HCT116 (cell line): ENCODE data around the gene DDX47. TPM values are rescaled to one million over a fixed set of nuclear protein-coding genes. Genes with fewer than 3 reads are reported as not detected.
"Not testable (repeated sequence)": the region's sequence is repeated elsewhere in the genome, so short reads cannot be mapped to it uniquely, and the experiment has no call there.

Experiments used
- ATAC-seq: fragments of 200-7000 bp; cut with Tn5 transposase; 2 replicates; pipeline ENCODE4 v1.9.1; 2020; ENCODE audit warnings: mild to moderate bottlenecking, moderate library complexity
- BruUV-seq: library from RNA; stranded (reverse); fragments of 400-500 nt; replicated peaks from 2 replicates; lab custom pipeline; 2021; lab: Mats Ljungman, UMichigan
- CTCF ChIA-PET: fragments of 300-600 bp; sonication (Branson Sonifier 250); formaldehyde crosslinking; loops from one replicate; lab custom pipeline; 2021; ENCODE audit warnings: antibody characterized with exemption; lab: Charles Lee
- POLR2A ChIA-PET: fragments of 300-600, 350-600 bp; sonication (Branson Sonifier 250); formaldehyde crosslinking; loops from one replicate; lab custom pipeline; 2021; ENCODE audit warnings: antibody characterized with exemption; lab: Charles Lee
- RAD21 ChIA-PET, 2 experiments: fragments of 300-600 bp; sonication (Branson Sonifier 250); formaldehyde crosslinking; loops; one replicate each; lab custom pipeline; 2023; ENCODE audit warnings: low total read pairs in 2 of 2; ENCODE audit not compliant: uncharacterized antibody in 2 of 2, unreplicated experiment in 2 of 2, low non-redundant PET in 1 of 2; lab: Charles Lee
- DNase-seq: peaks from one replicate; pipeline ENCODE4 v3.0.0-alpha.2; 2010; ENCODE audit warnings: low read depth, low spot score
- H2AFZ ChIP-seq: fragments of 200-600 bp; shearing (Covaris generic), sonication (generic); 2 replicates; pipeline ENCODE4 v1.6.1; 2017; ENCODE audit warnings: low read depth, mixed run types, mixed read lengths, antibody characterized with exemption, low read length; ENCODE audit not compliant: poor library complexity, severe bottlenecking
- H3K27ac ChIP-seq: 2 replicates; pipeline ENCODE4 v1.5.1; 2012; ENCODE audit warnings: low read depth, low read length
- H3K27me3 ChIP-seq: fragments of 200-600 bp; sonication (generic); 2 replicates; pipeline ENCODE4 v1.6.1; 2016; ENCODE audit warnings: mixed run types, low read length, mixed read lengths; ENCODE audit not compliant: insufficient read depth
- H3K36me3 ChIP-seq, 2 experiments: fragments of 200-500 bp in 1 of 2; fragments of 200-600 bp in 1 of 2; sonication (Bioruptor generic) in 1 of 2; sonication (generic) in 1 of 2; 2 replicates each; pipeline versions ENCODE4 v1.5.1 to v1.6.1; 2014 to 2016; ENCODE audit warnings: low read length in 2 of 2, inconsistent platforms in 1 of 2, mixed read lengths in 1 of 2, mixed run types in 1 of 2; ENCODE audit not compliant: insufficient read depth in 2 of 2, control insufficient read depth in 1 of 2
- H3K4me1 ChIP-seq, 2 experiments: fragments of 200-600 bp in 1 of 2; sonication (generic) in 1 of 2; 2 replicates each; pipeline versions ENCODE4 v1.5.1 to v1.6.1; 2012 to 2017; ENCODE audit warnings: low read length in 2 of 2, inconsistent platforms in 1 of 2, mild to moderate bottlenecking in 1 of 2, mixed read lengths in 1 of 2, mixed run types in 1 of 2, moderate library complexity in 1 of 2; ENCODE audit not compliant: insufficient read depth in 2 of 2, control insufficient read depth in 1 of 2
- H3K4me2 ChIP-seq: fragments of 200-600 bp; sonication (generic); 2 replicates; pipeline ENCODE4 v1.6.1; 2017; ENCODE audit warnings: mixed run types, low read length, mixed read lengths
- H3K4me3 ChIP-seq, 2 experiments: fragments of 200-600 bp in 1 of 2; sonication (generic) in 1 of 2; replicated peaks in 1 of 2; 2 replicates each; pipeline ENCODE4 v1.5.1; 2011 to 2016; ENCODE audit warnings: low read length in 2 of 2, control low read depth in 1 of 2, low read depth in 1 of 2, mild to moderate bottlenecking in 1 of 2, mixed read lengths in 1 of 2, mixed run types in 1 of 2
- H3K79me2 ChIP-seq: fragments of 200-600 bp; sonication (generic); 2 replicates; pipeline ENCODE4 v1.6.1; 2017; ENCODE audit warnings: mild to moderate bottlenecking, mixed run types, low read length, moderate library complexity, mixed read lengths; ENCODE audit not compliant: insufficient read depth
- H3K9ac ChIP-seq: fragments of 200-600 bp; sonication (generic); 2 replicates; pipeline ENCODE4 v1.6.1; 2016; ENCODE audit warnings: low read length, mixed read lengths
- H3K9me2 ChIP-seq: fragments of 200-600 bp; sonication (generic), shearing (Covaris generic); 2 replicates; pipeline ENCODE4 v1.6.1; 2017; ENCODE audit warnings: mixed run types, mild to moderate bottlenecking, moderate library complexity; ENCODE audit not compliant: insufficient read depth
- H3K9me3 ChIP-seq, 2 experiments: fragments of 200-500 bp in 1 of 2; fragments of 200-600 bp in 1 of 2; sonication (Bioruptor generic) in 1 of 2; sonication (generic) in 1 of 2; 2 replicates each; pipeline ENCODE4 v1.6.1; 2014 to 2017; ENCODE audit warnings: low read length in 2 of 2, mixed read lengths in 2 of 2, inconsistent platforms in 1 of 2, low read depth in 1 of 2, mild to moderate bottlenecking in 1 of 2, mixed run types in 1 of 2, moderate library complexity in 1 of 2; ENCODE audit not compliant: control insufficient read depth in 1 of 2, insufficient read depth in 1 of 2
- H4K20me1 ChIP-seq: fragments of 200-600 bp; sonication (generic), shearing (Covaris generic); 2 replicates; pipeline ENCODE4 v1.6.1; 2017; ENCODE audit warnings: mixed run types, mild to moderate bottlenecking, moderate library complexity; ENCODE audit not compliant: insufficient read depth
- CEBPB ChIP-seq: IDR thresholded peaks from 2 replicates; pipeline ENCODE4 v1.6.1; 2012; ENCODE audit warnings: low read depth
- ELF1 ChIP-seq: IDR thresholded peaks from 2 replicates; pipeline ENCODE4 v1.6.1; 2012; ENCODE audit warnings: low read depth, borderline replicate concordance
- MAX ChIP-seq: IDR thresholded peaks from 2 replicates; pipeline ENCODE4 v1.6.1; 2012
- RAD21 ChIP-seq: IDR thresholded peaks from 2 replicates; pipeline ENCODE4 v1.6.1; 2012; ENCODE audit warnings: low read depth, mild to moderate bottlenecking
- intact Hi-C: fragments of 100-400 bp; cut with micrococcal nuclease; formaldehyde crosslinking; loops from 2 replicates; pipeline ENCODE4 v1.10.0; 2022
- total RNA-seq: library from RNA; stranded (reverse); gene quantifications from one replicate; pipeline ENCODE4 v1.2.1, GENCODE V29; 2021; ENCODE audit not compliant: unreplicated experiment
- TF ChIP-seq, protein P1 (sequence below): IDR thresholded peaks from 2 replicates; pipeline ENCODE4 v1.6.1; 2012; ENCODE audit warnings: low read depth

The DDX47 gene
- total RNA-seq, 1 experiment from 2014 or later = 103 TPM

GRCh38 chr12:12804432-12804886 lies 8.7 kb upstream of the DDX47 start (continued):
- TF ChIP-seq, protein P1, sequence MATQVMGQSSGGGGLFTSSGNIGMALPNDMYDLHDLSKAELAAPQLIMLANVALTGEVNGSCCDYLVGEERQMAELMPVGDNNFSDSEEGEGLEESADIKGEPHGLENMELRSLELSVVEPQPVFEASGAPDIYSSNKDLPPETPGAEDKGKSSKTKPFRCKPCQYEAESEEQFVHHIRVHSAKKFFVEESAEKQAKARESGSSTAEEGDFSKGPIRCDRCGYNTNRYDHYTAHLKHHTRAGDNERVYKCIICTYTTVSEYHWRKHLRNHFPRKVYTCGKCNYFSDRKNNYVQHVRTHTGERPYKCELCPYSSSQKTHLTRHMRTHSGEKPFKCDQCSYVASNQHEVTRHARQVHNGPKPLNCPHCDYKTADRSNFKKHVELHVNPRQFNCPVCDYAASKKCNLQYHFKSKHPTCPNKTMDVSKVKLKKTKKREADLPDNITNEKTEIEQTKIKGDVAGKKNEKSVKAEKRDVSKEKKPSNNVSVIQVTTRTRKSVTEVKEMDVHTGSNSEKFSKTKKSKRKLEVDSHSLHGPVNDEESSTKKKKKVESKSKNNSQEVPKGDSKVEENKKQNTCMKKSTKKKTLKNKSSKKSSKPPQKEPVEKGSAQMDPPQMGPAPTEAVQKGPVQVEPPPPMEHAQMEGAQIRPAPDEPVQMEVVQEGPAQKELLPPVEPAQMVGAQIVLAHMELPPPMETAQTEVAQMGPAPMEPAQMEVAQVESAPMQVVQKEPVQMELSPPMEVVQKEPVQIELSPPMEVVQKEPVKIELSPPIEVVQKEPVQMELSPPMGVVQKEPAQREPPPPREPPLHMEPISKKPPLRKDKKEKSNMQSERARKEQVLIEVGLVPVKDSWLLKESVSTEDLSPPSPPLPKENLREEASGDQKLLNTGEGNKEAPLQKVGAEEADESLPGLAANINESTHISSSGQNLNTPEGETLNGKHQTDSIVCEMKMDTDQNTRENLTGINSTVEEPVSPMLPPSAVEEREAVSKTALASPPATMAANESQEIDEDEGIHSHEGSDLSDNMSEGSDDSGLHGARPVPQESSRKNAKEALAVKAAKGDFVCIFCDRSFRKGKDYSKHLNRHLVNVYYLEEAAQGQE = no peak

GRCh38 chr12:12806784-12807516 lies 6.2 kb upstream of the DDX47 start:
- Histone ChIP-seq H3K4me3 (no peak overlapping the region), H3K4me1 (peaks cover 29 to 58% of the 10 kb centered on the region in 2 experiments), H3K27me3 (no peaks in the 10 kb centered on the region), H3K79me2 (no peaks in the 10 kb centered on the region), H3K4me2 (no peak overlapping the region), H3K36me3 (no peaks in the 10 kb centered on the region), H3K9me2 (no peaks in the 10 kb centered on the region), H4K20me1 (no peaks in the 10 kb centered on the region), H3K9ac (no peak overlapping the region), H3K27ac (no peak overlapping the region), H3K9me3 (no peaks in the 10 kb centered on the region), H2AFZ (no peak overlapping the region)
- ATAC-seq (no peak), DNase-seq (no peak)
- ChIA-PET POLR2A (no interaction called here), RAD21 (interaction anchor here in 1 of 2 experiments (0.7 kb wide), 1 partner anchor 62 kb away, joined by 3 read pairs; no protein-coding TSS in a partner anchor), CTCF (no interaction called here)
- TF ChIP-seq CEBPB = no peak
- TF ChIP-seq ELF1 = no peak
- TF ChIP-seq MAX = no peak
- TF ChIP-seq RAD21 = no peak
- no TSS peak for BruUV-seq
- intact Hi-C loops = loop anchor here (10.0 kb wide), 1 partner anchor 398 kb away; no protein-coding TSS in a partner anchor

GRCh38 chr12:12807517-12807903 lies 5.6 kb upstream of the DDX47 start:
- intact Hi-C loops = loop anchor here (10.0 kb wide), 1 partner anchor 397 kb away; no protein-coding TSS in a partner anchor
- ATAC-seq, H2AFZ ChIP-seq, H3K4me3 ChIP-seq, H3K4me2 ChIP-seq, BruUV-seq, H3K79me2 ChIP-seq, DNase-seq, H3K27ac ChIP-seq, H4K20me1 ChIP-seq, H3K9me3 ChIP-seq, H3K27me3 ChIP-seq, CTCF ChIA-PET, H3K9me2 ChIP-seq, H3K36me3 ChIP-seq, H3K9ac ChIP-seq, POLR2A ChIA-PET: not testable (repeated sequence)
- peaks cover 24 to 58% of the 10 kb centered on the region in 2 experiments for H3K4me1 ChIP-seq
- RAD21 ChIA-PET = interaction anchor here in 1 of 2 experiments (0.7 kb wide), 1 partner anchor 63 kb away, joined by 3 read pairs; no protein-coding TSS in a partner anchor
